Stimulated activated CD4-positive, alpha-beta T cell treated with anti-CD3 and anti-CD28 coated beads, Interleukin-2, amount 100 ng/mL, for 24 hours (primary cell): ENCODE results near the gene ZIC5.

Experiments
- DNase-seq, 2 donors: peaks; one replicate each; pipeline ENCODE4 v3.0.0-alpha.2; 2020

ZIC5 gene

GRCh38 chr13:99987154-99988019, 15.8 kb upstream of the ZIC5 start:
- no peak for DNase-seq

DNA sequence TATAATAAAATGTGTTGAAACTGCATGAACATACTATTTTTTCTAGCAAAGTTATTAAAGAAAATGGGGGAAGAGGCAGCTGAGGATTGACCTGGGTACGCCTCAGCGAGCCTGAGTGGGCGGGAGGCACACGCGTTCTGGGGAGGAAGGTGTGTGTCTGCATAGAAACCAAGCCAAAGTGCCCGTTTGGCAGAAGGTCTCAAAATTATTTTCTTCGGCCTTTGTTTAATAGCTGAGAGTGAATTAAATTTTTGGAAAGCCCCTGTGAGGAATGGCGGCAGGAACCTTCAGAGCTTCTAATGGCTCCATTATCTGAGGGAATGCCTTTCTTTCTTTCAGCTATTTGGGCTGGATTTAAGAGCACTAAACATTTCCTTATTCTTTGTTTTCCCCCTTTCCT, 15.2 kb upstream of the ZIC5 start:
- DNase-seq: no peak

DNA sequence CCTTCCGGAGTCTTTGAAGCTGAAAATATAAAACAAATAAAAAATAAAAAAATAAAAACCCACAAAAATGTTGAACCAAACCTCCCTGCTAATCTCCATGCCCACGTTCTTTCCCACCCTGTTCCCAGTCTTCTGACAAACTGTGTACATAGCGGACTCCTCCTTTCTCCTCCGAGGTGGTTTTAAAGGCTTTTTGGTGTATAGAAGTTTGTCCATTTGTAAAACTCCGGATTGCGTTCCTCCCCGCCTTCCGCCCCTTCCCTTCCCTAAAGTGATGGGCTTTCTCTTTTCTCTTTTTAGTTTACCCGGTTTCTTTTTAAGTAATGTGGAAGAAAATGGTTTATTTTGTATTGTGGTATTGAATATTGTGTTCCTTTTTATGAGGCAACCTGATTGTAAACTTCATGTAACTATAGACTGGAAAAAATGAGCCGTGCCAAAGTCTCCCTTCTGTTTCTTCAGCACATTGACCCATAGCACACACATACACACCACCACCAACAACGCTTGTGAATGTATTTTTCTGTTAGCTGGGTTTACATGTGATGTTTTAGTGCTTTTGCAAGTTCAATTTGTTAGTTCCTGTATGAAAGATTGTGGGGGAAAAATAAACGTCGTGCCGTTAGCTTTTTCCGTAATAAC, 14.4 kb upstream of the ZIC5 start:
- DNase-seq: no peak

- DNase-seq: no peak
These were observed 13.8 kb upstream of the ZIC5 start for GRCh38 chr13:99985241-99985874.

- DNase-seq: no peak
These were observed 13.1 kb upstream of the ZIC5 start for GRCh38 chr13:99984461-99985240.

DNA sequence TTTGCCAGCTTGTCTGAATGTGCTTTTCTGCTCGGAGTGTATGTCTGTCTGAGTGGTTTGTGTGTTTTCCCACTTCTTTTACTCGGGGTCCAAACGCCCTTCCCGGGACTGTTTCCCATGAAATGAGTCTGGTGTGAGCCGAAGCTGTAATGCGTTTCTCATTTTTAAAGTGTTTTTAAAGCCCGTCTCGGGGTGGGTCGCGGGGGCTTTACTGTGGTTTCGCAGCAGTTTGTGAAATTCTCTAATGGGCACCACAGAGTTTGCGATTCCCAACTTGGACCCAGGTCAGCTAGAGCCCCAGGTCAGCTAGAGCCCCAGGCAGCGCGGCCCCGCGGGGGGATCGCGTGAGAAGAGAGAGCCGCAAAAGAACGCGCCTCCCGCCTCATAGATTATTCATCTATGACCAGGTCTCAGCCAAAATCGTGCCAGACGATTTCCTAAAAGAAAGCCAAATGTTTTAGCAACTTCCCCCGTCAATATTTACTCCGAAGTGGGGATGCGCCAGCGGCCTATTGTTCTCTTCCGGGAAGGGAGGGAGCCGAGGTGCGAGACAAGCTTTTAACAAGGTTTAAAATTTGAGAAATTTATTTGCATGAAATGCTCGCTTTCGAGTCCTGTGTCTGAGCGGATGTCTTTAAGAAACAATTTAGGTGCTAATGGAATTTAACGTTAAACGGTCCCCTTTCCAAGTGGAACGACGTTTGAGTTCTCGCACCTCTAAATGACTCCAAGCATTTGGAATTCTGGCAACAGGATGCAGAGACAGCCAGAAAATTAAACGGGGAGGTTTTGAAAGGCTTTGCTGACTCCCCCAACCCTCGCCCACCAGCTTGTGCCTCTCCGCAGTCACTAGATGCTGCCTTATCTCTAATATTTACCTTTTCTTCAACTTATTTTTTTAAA, 12.2 kb upstream of the ZIC5 start:
- no peak for DNase-seq

DNA sequence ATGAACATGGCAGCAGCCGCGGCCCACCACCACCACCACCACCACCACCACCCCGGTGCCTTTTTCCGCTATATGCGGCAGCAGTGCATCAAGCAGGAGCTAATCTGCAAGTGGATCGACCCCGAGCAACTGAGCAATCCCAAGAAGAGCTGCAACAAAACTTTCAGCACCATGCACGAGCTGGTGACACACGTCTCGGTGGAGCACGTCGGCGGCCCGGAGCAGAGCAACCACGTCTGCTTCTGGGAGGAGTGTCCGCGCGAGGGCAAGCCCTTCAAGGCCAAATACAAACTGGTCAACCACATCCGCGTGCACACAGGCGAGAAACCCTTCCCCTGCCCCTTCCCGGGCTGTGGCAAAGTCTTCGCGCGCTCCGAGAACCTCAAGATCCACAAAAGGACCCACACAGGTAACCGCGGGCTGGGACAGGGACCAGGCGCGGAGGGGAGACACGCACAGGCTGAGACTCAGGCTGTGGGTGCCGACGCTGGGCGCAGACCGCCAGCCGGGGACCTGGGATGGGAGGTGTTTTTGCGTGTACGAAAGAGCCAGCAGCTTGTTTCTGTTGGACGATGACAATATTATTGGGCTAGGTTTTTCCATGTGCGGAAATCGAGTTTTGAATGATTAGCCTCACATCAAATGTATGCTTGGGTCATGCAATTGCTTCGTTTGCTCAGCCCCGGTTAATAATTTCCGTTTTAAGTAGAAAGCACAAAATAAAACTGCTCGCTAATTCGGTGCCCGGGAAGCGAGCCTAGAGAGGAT, 11.3 kb upstream of the ZIC5 start:
- DNase-seq: no peak

- no peak for DNase-seq
These were observed 10.6 kb upstream of the ZIC5 start for GRCh38 chr13:99982036-99982730.

DNA sequence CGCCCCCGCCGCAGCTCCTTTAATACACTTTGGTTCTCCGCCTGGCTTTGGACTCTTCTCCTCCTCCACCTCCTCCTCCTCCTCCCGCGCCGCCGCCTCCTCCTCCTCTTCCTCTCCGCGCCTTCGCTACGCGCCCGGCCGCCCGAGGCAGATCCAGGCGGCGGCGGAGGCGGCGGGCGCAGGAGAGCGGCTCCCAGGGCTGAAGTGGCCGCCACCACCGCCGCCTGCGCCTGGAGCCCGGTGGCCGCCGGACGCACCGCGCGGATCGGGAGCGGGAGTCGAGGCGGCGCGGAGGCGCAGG, 10.1 kb upstream of the ZIC5 start, which contains the start of gene ZIC2:
ZIC2 (plus strand) TSS at position 50 of the 301 bp plus-strand sequence. CDS start 281 bp downstream, outside the sequence.
- DNase-seq: no peak

DNA sequence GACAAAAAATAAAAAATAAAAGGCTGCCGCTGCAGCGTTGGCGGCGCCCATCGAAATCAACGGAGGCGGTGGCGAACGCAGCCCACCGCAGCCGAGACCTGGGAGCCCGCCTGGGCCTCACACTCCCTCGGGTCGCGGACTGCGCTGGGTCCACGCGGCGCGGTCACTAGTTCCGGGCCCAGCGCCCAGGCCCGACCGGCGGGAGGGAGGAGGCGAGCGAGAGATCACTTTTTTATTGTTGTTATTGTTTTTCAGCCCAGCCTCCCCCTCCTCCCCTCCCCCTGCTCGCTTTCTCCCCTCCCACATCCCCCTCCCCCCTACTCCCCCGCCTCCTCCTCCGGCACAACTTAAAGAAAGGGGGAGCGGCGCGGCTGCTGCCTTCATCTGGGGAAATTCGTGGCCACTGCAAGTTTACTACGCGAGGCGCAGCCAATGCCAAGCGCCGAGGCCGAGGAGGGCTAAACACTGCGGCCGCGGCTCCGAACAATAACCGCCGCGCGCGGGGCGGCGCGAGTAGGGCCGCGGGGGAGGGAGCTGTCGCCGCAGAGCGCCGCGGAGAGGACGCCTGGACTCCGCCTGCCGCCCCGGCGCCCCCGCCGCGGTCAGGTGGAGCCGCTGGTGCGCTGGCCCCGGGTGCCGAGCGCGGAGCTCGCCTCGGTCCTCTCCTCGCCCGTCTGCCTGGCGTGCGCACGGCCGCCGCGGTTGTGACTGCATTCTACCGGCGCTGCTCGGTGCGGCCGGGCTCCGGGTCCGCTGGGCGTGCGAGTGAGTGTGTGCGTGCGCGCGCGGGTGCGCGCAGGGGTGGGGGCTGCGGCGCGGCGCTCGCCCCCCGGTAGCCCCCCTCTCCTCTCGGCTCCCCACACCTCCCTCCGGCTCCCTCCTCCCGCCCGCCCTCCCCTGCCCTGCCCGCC, 9.5 kb upstream of the ZIC5 start:
- no peak for DNase-seq

DNA sequence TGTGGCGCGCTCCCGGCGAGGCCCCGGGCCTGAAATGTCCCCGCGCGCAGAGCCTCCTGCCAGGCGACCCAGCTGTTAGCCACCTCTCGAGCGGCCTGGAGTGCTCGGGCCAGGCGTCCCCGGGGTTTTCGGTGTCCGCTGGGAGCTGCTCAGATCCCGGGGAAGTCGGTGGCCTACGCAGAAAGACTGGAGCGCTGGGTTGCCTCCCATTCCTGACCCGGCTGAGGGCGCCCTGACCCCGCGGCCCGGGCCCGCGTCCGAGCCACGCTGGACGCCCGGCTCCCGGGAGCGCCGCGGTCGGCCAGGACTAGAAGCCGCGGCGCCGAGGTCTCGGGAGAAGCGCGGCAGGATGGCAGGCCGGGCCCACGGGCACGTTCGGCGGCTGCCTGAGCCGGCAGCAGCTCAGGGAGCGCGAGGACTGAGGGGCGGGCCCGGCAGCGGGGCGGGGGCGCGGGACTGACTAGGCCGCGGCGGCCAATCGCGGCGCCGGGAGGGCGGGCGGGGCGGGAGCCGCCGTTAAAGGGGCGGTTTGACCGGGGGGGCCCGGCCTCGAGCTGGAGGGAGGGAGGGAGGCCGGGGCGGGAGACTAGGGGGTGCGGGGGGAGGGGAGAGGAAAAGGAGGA, 8.7 kb upstream of the ZIC5 start:
- DNase-seq: peak; percentile 63 to 72

DNA sequence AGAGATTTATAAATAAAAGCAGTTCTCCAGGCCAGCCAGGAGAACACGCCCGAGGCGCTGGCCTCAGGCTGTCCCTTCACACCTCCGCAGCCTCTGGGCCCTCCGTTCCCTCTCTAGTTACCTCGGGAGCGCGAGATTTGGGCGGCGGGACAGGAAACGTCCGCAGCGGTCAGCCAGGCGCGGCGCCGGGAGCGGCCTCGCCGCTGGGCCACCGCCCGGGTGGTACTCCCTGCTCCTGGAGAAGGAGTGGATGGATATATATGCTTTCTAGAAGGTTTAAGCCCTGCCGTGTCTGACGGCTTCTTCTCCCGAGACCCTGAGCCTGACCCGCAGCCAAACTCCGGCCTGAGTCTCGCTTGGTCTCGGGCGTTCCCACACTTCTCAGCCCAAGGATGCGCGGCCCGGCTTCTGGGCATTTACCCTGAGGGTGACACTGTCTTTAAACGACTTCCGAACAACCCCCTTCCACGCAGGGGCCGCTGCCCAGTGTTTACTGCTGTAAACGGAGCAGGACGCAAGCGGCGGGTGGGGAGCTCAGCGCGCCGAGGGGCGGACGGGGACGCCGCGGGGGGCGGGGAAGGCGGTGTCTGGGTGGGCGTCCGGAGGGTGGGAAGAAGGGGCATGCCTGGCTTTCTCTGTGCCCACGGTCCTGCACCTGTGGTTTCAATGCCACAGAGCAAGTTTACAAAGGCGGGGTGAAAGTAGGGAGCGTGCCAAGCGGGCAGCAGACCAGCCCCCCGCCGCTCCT, 8.1 kb upstream of the ZIC5 start:
- DNase-seq: no peak

DNA sequence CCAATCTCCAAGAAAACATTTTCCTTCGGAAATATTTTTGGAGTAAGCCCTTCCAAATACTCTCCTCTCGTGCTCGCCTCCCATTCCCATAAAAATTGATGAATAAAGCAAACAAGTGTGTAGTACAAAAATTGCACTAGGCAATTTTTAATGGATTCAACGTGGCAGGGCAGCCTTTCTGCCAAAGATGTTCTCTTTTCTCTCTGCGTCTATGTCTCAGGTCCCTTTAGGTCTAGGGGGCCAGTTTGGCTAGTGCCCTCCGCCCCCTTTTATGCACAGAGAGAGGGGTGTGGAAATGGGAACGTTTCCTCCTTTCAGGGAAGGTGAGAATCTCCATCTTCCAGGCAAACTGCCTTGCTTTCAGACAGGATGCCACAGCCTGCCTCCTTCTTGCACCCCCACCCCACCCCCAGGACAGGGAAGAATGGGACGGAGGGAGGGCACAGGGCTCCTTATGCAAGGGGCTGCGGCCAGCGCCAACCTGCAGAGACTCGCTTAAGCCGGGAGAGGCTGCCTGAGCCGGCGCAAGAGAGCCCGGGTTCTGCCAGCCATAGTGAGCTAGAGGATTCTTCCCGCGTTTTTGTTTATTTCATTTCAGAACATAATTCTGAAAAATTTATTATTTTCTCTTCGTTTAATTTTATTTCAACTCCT, 7.4 kb upstream of the ZIC5 start:
- no peak for DNase-seq

DNA sequence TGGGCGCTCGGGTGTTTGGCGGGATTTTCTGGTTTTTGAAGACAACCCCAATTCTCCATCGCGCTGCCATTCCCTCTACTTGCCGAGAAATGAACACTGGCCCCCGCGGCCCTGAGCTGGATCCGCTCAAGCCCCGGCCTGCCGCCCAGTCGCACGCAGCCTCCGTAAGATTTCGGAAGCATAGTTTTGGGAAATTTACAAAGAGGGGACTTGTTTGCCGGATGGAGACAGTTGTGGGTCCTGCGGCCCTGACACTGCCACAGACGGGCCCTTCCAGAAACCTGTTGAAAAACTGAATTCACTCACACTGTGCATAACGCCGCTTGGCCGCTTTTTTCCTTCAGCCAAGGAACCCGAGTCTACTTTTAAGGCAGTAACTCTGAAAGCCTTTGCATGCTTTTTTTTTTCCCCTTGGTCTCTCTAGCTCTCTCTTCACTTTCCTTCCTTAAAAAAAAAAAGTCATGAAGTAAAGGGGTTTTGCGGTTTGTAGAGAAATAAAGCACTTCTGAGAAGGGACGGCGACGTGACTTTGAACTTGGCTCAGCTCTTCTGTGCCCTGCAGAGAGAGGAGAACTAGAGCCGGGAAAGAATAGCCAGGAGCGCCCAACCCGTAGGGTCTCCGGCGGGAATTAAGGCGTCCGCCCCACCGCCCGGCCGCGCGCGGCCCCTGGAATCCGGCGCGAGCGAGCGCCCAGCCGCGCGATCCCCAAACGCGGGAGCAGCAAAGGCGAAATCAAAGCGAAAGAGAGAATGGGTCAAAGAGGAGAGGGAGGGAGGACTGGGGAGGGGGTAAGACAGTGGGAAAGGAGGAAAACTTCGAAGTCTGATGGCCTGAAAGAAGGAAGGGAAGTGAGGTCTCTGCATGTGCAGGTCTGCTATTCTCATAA, 6.6 kb upstream of the ZIC5 start:
- no peak for DNase-seq

- DNase-seq: peak in 1 of 2 donors; percentile 13
These were observed 5.9 kb upstream of the ZIC5 start for GRCh38 chr13:99977334-99977911.

- DNase-seq: no peak
These were observed 5.0 kb upstream of the ZIC5 start for GRCh38 chr13:99976575-99976974.
